Peyer's patch (tissue), 4 donors: ENCODE data around the gene MDFIC2. TPM values are rescaled to one million over a fixed set of nuclear protein-coding genes. Genes with fewer than 3 reads are reported as not detected.
"Not testable (repeated sequence)": the region's sequence is repeated elsewhere in the genome, so short reads cannot be mapped to it uniquely, and the experiment has no call there.

Source experiments
- DNase-seq, 3 donors: peaks; one replicate each; pipeline ENCODE4 v3.0.0-alpha.2; 2017 to 2019
- H3K27ac ChIP-seq, 4 donors: fragments of 200-600 bp; sonication (generic); one replicate each; pipeline ENCODE4 v1.5.1; 2016 to 2019
- H3K27me3 ChIP-seq, 2 donors: fragments of 200-600 bp; sonication (generic); one replicate each; pipeline ENCODE4 v1.5.1; 2019
- H3K36me3 ChIP-seq, 3 donors: fragments of 200-600 bp; sonication (generic); one replicate each; pipeline ENCODE4 v1.5.1; 2016 to 2019
- H3K4me1 ChIP-seq, 4 donors: fragments of 200-600 bp; sonication (generic); one replicate each; pipeline ENCODE4 v1.5.1; 2016 to 2019
- H3K4me3 ChIP-seq, 4 donors: fragments of 200-600 bp; sonication (generic); 1 replicate in 3 of 4; 2 replicates in 1 of 4; pipeline ENCODE4 v1.5.1; 2016 to 2019; ENCODE audit warnings: mild to moderate bottlenecking in 1 of 4
- H3K9me3 ChIP-seq, 4 donors: fragments of 200-600 bp; sonication (generic); one replicate each; pipeline ENCODE4 v1.5.1; 2016 to 2019; ENCODE audit warnings: mild to moderate bottlenecking in 1 of 4
- POLR2A ChIP-seq, 2 donors: fragments of 450-650 bp; IDR thresholded peaks; one replicate each; pipeline ENCODE4 v1.5.1; 2017; ENCODE audit warnings: antibody characterized with exemption in 2 of 2, mild to moderate bottlenecking in 2 of 2, moderate library complexity in 2 of 2
- total RNA-seq, 4 donors: library from RNA; depleted of rRNA; stranded (reverse); fragments of >200 nt; gene quantifications; one replicate each; pipeline ENCODE4 v1.1.0, GENCODE V29; 2016
- TF ChIP-seq, protein P1 (sequence below), 6 experiments: fragments of 450-650 bp in 4 of 6; fragments of 200-600 bp in 2 of 6; sonication (generic) in 1 of 6; IDR thresholded peaks; one replicate each; pipeline ENCODE4 v1.5.1; 2017 to 2019; ENCODE audit warnings: antibody characterized with exemption in 6 of 6, mild to moderate bottlenecking in 3 of 6, moderate library complexity in 1 of 6

MDFIC2 gene
- total RNA-seq, 4 donors from 2014 or later = not detected

DNA sequence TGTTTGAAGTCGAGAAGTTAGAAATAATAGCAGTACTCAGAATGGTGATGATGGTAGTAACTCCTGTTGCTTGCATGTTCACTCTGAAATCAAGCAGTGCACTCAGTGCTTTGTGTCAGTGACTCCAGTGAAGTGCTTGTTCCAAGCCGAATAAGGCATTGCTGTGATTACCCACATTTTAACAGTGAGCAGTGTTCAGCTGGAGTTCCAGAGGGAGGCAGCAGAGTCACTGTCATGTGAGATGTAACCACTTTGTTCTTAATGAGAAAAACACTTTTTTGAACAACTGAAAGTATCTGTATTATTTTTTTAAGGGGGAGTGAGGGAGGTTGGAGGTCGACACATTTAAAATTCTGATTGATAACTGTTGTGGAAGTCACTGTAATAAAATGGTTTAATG is 3.7 kb downstream of the MDFIC2 start:
- H3K4me1 ChIP-seq = no peaks in the 10 kb centered on the region
- no peaks in the 10 kb centered on the region for H3K36me3 ChIP-seq
- no peak for DNase-seq
- no peaks in the 10 kb centered on the region for H3K9me3 ChIP-seq
- no peak overlapping the region for H3K27ac ChIP-seq
- no peak overlapping the region for H3K4me3 ChIP-seq
- no peak for TF ChIP-seq POLR2A (IDR thresholded peaks at IDR 0.05)
- TF ChIP-seq, protein P1, sequence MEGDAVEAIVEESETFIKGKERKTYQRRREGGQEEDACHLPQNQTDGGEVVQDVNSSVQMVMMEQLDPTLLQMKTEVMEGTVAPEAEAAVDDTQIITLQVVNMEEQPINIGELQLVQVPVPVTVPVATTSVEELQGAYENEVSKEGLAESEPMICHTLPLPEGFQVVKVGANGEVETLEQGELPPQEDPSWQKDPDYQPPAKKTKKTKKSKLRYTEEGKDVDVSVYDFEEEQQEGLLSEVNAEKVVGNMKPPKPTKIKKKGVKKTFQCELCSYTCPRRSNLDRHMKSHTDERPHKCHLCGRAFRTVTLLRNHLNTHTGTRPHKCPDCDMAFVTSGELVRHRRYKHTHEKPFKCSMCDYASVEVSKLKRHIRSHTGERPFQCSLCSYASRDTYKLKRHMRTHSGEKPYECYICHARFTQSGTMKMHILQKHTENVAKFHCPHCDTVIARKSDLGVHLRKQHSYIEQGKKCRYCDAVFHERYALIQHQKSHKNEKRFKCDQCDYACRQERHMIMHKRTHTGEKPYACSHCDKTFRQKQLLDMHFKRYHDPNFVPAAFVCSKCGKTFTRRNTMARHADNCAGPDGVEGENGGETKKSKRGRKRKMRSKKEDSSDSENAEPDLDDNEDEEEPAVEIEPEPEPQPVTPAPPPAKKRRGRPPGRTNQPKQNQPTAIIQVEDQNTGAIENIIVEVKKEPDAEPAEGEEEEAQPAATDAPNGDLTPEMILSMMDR (IDR thresholded peaks at IDR 0.05) = no peak
- no peaks in the 10 kb centered on the region for H3K27me3 ChIP-seq

DNA sequence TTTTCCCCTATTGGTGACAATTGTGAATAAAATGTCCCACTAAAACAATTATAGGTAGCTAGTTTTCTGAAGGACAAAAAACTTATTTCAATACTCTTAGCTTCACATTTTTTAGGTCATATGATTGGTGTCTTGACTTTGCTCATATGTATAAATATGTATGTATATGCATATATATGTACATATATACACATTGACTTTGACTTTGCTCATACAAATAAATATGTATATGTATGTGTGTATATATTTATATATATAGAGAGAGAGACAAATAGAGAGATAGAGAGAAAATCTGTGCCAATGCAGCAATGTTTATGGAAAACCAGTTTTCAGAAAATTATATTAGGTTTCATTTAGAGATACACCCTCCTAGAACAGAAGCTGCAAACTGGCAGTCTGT is 5.7 kb downstream of the MDFIC2 start:
- no peak for DNase-seq
- no peaks in the 10 kb centered on the region for H3K9me3 ChIP-seq
- H3K27me3 ChIP-seq = no peaks in the 10 kb centered on the region
- no peak overlapping the region for H3K27ac ChIP-seq
- H3K4me3 ChIP-seq = no peak overlapping the region
- H3K36me3 ChIP-seq = no peaks in the 10 kb centered on the region
- H3K4me1 ChIP-seq = no peaks in the 10 kb centered on the region
- TF ChIP-seq, protein P1 (IDR thresholded peaks at IDR 0.05) = no peak
- no peak for TF ChIP-seq POLR2A (IDR thresholded peaks at IDR 0.05)

DNA sequence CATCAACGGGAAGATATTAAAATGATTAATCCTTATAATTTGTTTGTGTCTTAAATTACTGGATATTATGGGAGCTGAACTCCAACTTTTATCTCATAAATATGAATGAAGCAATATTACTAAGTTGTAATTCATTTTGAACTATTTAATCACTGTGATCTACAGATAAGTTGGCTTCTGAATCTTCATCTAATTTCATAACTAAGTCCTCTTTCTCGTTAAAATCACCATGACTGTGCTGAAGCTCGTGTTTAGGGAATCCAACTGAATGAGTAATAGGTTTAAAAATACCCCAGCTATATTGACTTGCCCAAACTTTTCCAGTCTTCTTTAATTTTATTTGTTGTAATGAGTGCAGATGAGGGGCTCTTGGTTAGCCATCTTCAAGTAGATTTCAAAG is 14.1 kb downstream of the MDFIC2 start:
- Histone ChIP-seq H3K9me3 (no peaks in the 10 kb centered on the region), H3K27me3 (no peaks in the 10 kb centered on the region), H3K4me1 (no peaks in the 10 kb centered on the region), H3K27ac (no peak overlapping the region), H3K36me3 (no peaks in the 10 kb centered on the region), H3K4me3 (no peak overlapping the region)
- TF ChIP-seq, protein P1 (IDR thresholded peaks at IDR 0.05) = no peak
- no peak for TF ChIP-seq POLR2A (IDR thresholded peaks at IDR 0.05)
- DNase-seq = no peak

DNA sequence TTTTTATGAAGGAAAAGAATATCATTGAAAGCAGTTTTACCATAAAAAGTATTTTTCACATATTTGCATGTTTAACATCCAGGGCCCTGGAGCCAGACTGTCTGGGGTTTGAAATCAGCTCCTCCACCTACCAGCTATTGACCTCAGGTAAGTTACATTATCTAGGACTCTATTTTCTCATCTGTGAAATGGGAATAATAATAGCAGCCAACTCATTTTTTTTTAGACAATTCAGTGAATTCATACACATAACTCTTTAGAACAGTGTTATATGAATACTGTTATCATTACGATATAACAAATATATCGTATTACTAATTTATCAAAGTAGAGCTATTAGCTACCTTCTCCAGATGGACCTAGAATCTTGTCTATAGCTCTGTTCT is 21.3 kb downstream of the MDFIC2 start:
- Histone ChIP-seq H3K36me3 (no peaks in the 10 kb centered on the region), H3K4me3 (no peak overlapping the region), H3K4me1 (no peaks in the 10 kb centered on the region), H3K27ac (no peak overlapping the region), H3K27me3 (no peaks in the 10 kb centered on the region), H3K9me3 (no peaks in the 10 kb centered on the region)
- TF ChIP-seq POLR2A (IDR thresholded peaks at IDR 0.05) = no peak
- TF ChIP-seq, protein P1 (IDR thresholded peaks at IDR 0.05) = no peak
- DNase-seq = no peak

DNA sequence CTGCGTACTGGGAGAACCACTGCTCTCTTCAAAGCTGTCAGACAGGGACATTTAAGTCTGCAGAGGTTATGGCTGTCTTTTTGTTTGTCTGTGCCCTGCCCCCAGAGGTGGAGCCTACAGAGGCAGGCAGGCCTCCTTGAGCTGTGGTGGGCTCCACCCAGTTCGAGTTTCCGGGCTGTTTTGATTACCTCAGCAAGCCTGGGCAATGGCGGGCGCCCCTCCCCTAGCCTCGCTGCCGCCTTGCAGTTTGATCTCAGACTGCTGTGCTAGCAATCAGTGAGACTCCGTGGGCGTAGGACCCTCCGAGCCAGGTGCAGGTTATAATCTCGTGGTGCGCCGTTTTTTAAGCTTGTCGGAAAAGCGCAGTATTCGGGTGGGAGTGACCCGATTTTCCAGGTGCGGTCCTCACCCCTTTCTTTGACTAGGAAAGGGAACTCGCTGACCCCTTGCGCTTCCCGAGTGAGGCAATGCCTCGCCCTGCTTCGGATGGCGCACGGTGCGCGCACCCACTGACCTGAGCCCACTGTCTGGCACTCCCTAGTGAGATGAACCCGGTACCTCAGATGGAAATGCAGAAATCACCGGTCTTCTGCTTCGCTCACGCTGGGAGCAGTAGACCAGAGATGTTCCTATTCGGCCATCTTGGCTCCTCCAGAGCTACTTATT is 21.9 kb downstream of the MDFIC2 start:
- H3K36me3 ChIP-seq, H3K27me3 ChIP-seq, H3K4me1 ChIP-seq, DNase-seq, H3K27ac ChIP-seq, H3K4me3 ChIP-seq, H3K9me3 ChIP-seq: not testable (repeated sequence)

DNA sequence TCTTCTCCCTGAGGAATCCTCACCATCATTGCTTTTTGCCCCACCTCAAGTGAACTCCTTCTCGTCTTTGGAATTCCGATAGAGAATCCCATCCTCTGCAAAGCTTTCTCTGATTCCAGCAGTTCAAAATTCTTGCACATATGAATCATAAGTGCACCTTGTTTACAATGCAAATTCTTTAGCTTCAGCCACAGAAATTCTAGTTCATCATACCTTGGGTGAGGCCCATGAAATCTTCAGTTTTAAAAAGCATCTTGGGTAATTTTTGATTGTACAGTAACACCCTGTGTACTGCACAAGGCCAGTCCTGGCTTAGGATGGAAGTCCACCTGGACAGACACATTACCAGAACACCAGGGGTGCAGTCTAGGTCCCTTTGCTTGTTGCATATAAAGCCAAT is 30.8 kb downstream of the MDFIC2 start:
- H3K27me3 ChIP-seq = no peaks in the 10 kb centered on the region
- no peaks in the 10 kb centered on the region for H3K9me3 ChIP-seq
- no peak overlapping the region for H3K27ac ChIP-seq
- DNase-seq = no peak
- TF ChIP-seq, protein P1 (IDR thresholded peaks at IDR 0.05) = no peak
- TF ChIP-seq POLR2A (IDR thresholded peaks at IDR 0.05) = no peak
- no peak overlapping the region for H3K4me3 ChIP-seq
- no peaks in the 10 kb centered on the region for H3K36me3 ChIP-seq
- H3K4me1 ChIP-seq = no peaks in the 10 kb centered on the region
